Gastroesophageal sphincter (tissue), 4 donors: ENCODE data around the gene TAS2R1. TPM values are rescaled to one million over a fixed set of nuclear protein-coding genes. Genes with fewer than 3 reads are reported as not detected.
"Not testable (repeated sequence)": the region's sequence is repeated elsewhere in the genome, so short reads cannot be mapped to it uniquely, and the experiment has no call there.

ENCODE experiments used
- ATAC-seq: fragments of 150-250 bp; one replicate; pipeline ENCODE4 v1.9.1; 2016; ENCODE audit warnings: mild to moderate bottlenecking, moderate library complexity
- H3K27ac ChIP-seq, 4 donors: fragments of 200-600 bp; sonication (generic) in 3 of 4; 1 replicate in 3 of 4; 2 replicates in 1 of 4; pipeline ENCODE4 v1.5.1; 2016 to 2019
- H3K27me3 ChIP-seq: fragments of 200-600 bp; sonication (generic); one replicate; pipeline ENCODE4 v1.5.1; 2019
- H3K36me3 ChIP-seq, 2 donors: fragments of 200-600 bp; sonication (generic); one replicate each; pipeline ENCODE4 v1.5.1; 2019; ENCODE audit warnings: control low read depth in 1 of 2
- H3K4me1 ChIP-seq, 3 donors: fragments of 200-600 bp; sonication (generic); 1 replicate in 2 of 3; 2 replicates in 1 of 3; pipeline ENCODE4 v1.5.1; 2016 to 2019; ENCODE audit warnings: control low read depth in 2 of 3
- H3K4me3 ChIP-seq, 2 donors: fragments of 200-600 bp; sonication (generic); one replicate each; pipeline ENCODE4 v1.5.1; 2019; ENCODE audit warnings: mild to moderate bottlenecking in 1 of 2, moderate library complexity in 1 of 2
- H3K9me3 ChIP-seq, 3 donors: fragments of 200-600 bp; sonication (generic); one replicate each; pipeline ENCODE4 v1.5.1; 2017 to 2019; ENCODE audit warnings: control low read depth in 2 of 3
- EP300 ChIP-seq: sonication (generic); formaldehyde crosslinking; IDR thresholded peaks from one replicate; pipeline ENCODE4 v1.6.1; 2017; ENCODE audit warnings: antibody characterized with exemption, mild to moderate bottlenecking
- POLR2A ChIP-seq, 2 donors: fragments of 450-650 bp; IDR thresholded peaks; one replicate each; pipeline ENCODE4 v1.6.1; 2017; ENCODE audit warnings: antibody characterized with exemption in 2 of 2, mild to moderate bottlenecking in 2 of 2, moderate library complexity in 1 of 2
- POLR2AphosphoS5 ChIP-seq: sonication (generic); formaldehyde crosslinking; IDR thresholded peaks from one replicate; pipeline ENCODE4 v1.6.1; 2017; ENCODE audit warnings: antibody characterized with exemption
- WGBS, 2 donors: methylation state at CpG; one replicate each; pipeline ENCODE4 v1.1.5; 2018; ENCODE audit warnings: low coverage in 1 of 2; 5-methylcytosine and 5-hydroxymethylcytosine counted together
- total RNA-seq, 4 donors: library from RNA; depleted of rRNA; stranded (reverse); fragments of >200 nt; gene quantifications; one replicate each; pipeline ENCODE4 v1.1.0, GENCODE V29; 2016
- TF ChIP-seq, protein P1 (sequence below), 4 experiments: fragments of 200-600 bp in 2 of 4; fragments of 450-650 bp in 2 of 4; sonication (generic) in 1 of 4; IDR thresholded peaks; one replicate each; pipeline ENCODE4 v1.5.1; 2017 to 2019; ENCODE audit warnings: antibody characterized with exemption in 4 of 4, mild to moderate bottlenecking in 2 of 4, moderate library complexity in 2 of 4

TAS2R1 gene
- total RNA-seq, 4 donors from 2014 or later = not detected

DNA sequence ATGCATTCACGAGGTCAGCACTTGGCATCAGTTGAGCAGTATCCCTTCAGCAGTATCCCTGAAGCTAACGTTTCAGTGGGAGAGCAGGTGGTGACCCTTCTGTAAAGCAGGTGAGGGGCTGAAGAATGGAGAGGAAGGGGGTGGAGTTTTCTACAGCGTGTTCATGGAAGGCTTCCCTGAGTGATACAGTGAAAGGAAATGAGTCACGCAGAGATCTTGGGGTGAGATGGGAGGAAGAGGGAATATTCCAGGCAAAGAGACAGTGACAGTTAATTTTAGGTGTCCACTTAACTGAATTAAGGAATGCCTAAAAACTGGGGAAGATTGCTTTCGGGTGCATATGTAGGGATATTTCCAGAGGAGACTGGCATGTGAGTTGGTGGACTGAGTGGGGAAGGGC lies 25.7 kb downstream of the TAS2R1 start:
- Histone ChIP-seq H3K27me3 (no peaks in the 10 kb centered on the region), H3K4me3 (no peak overlapping the region), H3K27ac (no peak overlapping the region), H3K4me1 (no peaks in the 10 kb centered on the region), H3K9me3 (no peaks in the 10 kb centered on the region), H3K36me3 (no peaks in the 10 kb centered on the region)
- no peak for ATAC-seq
- WGBS, 2 donors = 71 to 81% methylated on average over 2 to 5 of the region's 5 CpGs
- TF ChIP-seq EP300 = no peak
- TF ChIP-seq, protein P1, sequence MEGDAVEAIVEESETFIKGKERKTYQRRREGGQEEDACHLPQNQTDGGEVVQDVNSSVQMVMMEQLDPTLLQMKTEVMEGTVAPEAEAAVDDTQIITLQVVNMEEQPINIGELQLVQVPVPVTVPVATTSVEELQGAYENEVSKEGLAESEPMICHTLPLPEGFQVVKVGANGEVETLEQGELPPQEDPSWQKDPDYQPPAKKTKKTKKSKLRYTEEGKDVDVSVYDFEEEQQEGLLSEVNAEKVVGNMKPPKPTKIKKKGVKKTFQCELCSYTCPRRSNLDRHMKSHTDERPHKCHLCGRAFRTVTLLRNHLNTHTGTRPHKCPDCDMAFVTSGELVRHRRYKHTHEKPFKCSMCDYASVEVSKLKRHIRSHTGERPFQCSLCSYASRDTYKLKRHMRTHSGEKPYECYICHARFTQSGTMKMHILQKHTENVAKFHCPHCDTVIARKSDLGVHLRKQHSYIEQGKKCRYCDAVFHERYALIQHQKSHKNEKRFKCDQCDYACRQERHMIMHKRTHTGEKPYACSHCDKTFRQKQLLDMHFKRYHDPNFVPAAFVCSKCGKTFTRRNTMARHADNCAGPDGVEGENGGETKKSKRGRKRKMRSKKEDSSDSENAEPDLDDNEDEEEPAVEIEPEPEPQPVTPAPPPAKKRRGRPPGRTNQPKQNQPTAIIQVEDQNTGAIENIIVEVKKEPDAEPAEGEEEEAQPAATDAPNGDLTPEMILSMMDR (IDR thresholded peaks at IDR 0.05) = no peak
- no peak for TF ChIP-seq POLR2AphosphoS5
- no peak for TF ChIP-seq POLR2A (IDR thresholded peaks at IDR 0.05)

DNA sequence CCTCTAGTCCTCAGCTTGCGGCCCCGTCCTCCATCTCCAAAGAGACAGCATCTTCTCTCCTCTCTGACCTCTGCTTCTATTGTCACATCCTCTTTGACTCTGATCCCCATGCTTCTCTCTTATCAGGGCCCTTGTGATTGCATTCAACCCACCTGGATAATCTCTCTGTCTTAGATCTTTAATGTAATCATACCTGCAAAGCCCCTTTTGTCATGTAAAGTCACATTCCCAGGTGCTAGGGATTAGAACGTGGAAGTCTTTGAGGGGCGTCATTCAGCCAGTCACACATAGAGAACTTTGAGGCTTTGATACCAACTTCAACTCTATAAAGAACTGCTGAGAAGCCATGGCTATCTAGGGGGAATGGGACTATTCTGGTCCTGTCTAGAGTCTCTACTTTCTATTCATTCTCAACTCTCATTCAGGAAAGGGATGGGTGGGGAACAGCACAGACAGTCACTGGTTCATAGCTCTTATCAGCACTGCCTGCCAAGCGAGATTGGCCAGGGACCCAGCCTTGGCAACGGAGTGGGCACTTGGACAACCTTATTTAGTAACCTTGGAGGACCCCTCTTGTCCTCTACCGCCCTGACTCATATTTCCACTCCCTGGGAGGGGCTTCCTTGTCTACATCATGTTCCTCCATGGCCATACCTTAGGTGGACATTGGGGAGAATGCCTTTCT lies 29.0 kb downstream of the TAS2R1 start:
- no peak for ATAC-seq
- TF ChIP-seq POLR2AphosphoS5 (no peak), POLR2A (IDR thresholded peaks at IDR 0.05) (no peak), EP300 (no peak)
- TF ChIP-seq, protein P1 (IDR thresholded peaks at IDR 0.05) = no peak
- no peaks in the 10 kb centered on the region for H3K27me3 ChIP-seq

DNA sequence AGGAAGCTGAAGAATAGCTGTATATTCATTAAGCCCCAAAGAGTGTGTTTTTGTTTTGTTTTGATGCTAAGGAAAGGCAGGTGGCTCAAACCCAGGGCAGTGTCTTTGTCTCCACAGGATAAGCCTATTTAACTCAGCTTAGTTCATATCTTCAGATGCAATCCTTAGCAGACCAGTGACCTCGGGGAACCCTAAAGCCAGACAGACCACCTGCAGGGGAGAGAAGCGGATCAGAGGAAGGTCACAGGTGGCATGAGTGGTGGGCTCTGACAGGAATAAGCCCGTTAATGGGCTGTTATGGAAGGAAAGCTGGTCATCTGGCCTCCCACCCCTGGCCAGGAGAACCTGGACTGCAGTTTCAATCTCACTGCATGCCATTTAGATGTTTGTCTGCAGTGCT lies 30.8 kb downstream of the TAS2R1 start:
- Histone ChIP-seq H3K36me3 (no peaks in the 10 kb centered on the region), H3K27ac (no peak overlapping the region), H3K27me3 (no peaks in the 10 kb centered on the region), H3K4me3 (no peak overlapping the region), H3K9me3 (no peaks in the 10 kb centered on the region), H3K4me1 (peaks cover 0 to 10% (median 0%) of the 10 kb centered on the region in 3 donors)
- no peak for TF ChIP-seq EP300
- TF ChIP-seq, protein P1 (IDR thresholded peaks at IDR 0.05) = no peak
- no peak for TF ChIP-seq POLR2A (IDR thresholded peaks at IDR 0.05)
- no peak for TF ChIP-seq POLR2AphosphoS5
- no peak for ATAC-seq
- WGBS, 2 donors = 63% methylated on average over 3 of the region's 3 CpGs; no CpG with 5 or more reads in 1 of the 2 donors

More for the DNA sequence above, 29.0 kb downstream of the TAS2R1 start:
- Histone ChIP-seq H3K27ac (no peak overlapping the region), H3K4me3 (no peak overlapping the region), H3K36me3 (no peaks in the 10 kb centered on the region), H3K4me1 (peaks cover 0 to 10% (median 0%) of the 10 kb centered on the region in 3 donors), H3K9me3 (no peaks in the 10 kb centered on the region)
- 92 to 100% methylated on average over 2 to 7 of the region's 7 CpGs for WGBS, 2 donors

DNA sequence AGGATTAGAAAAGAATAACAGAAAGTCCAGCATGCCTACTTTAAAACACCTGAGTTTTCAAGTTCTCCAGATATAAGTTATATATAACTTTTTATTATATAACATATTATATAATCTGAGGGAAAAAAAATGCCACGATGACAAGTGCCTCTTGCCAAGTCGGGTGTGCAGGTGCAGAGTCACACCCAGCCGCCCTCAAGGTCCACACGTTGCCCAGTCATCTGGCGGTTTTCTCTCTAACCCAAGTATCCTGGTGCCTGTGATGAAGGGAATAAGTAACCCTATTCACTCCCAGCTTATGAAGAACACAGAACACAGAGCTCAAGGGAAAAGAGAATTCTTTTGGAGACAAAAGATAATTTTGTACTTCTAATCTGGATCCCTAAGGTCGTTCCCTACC lies 31.8 kb downstream of the TAS2R1 start:
- H3K36me3 ChIP-seq, H3K27ac ChIP-seq, ATAC-seq, H3K4me3 ChIP-seq, H3K9me3 ChIP-seq, H3K27me3 ChIP-seq: not testable (repeated sequence)
- 78 to 82% methylated on average over 4 to 6 of the region's 6 CpGs for WGBS, 2 donors
- H3K4me1 ChIP-seq = peaks cover 0 to 10% (median 0%) of the 10 kb centered on the region in 3 donors

DNA sequence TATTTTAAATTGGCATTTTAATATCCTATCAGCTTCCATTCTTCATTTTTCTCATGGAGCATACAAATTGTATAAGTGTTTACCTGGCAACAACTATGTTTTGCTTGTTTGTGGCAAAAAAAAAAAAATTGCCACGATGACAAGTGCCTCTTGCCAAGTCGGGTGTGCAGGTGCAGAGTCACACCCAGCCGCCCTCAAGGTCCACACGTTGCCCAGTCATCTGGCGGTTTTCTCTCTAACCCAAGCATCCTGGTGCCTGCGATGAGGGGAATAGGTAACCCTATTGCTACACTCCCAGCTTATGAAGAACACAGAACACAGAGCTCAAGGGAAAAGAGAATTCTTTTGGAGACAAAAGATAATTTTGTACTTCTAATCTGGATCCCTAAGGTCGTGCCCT lies 32.8 kb downstream of the TAS2R1 start:
- not testable (repeated sequence) for H3K27ac ChIP-seq, H3K27me3 ChIP-seq, H3K36me3 ChIP-seq, H3K9me3 ChIP-seq, H3K4me3 ChIP-seq, ATAC-seq
- H3K4me1 ChIP-seq = peaks cover 0 to 10% (median 0%) of the 10 kb centered on the region in 3 donors
- WGBS, 2 donors = 83 to 87% methylated on average over 6 to 7 of the region's 7 CpGs

DNA sequence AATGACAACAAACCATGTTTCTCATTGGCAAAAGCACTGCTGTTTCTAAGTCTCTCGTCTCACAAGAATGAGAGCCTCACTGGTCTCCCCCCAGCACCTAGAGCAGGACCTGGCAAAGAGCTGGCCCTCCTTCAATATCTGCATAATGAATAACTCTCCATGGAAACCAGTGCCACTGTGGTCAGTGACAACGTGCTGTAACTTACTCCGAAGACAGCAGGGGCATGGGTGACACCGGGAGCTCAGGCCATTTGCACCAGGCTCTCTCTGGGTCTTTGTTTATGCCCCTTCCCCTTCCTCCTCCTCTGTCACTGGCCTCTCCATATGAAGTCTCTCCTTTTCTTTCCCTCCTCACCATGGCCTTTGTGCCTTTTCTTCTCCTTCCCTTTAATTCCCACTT lies 33.3 kb downstream of the TAS2R1 start:
- H3K36me3 ChIP-seq = no peaks in the 10 kb centered on the region
- no peak overlapping the region for H3K27ac ChIP-seq
- ATAC-seq = no peak
- H3K9me3 ChIP-seq = no peaks in the 10 kb centered on the region
- 22 to 30% methylated on average over 4 of the region's 4 CpGs for WGBS, 2 donors
- H3K4me1 ChIP-seq = peaks cover 0 to 10% (median 0%) of the 10 kb centered on the region in 3 donors
- H3K27me3 ChIP-seq = no peaks in the 10 kb centered on the region
- no peak for TF ChIP-seq POLR2A (IDR thresholded peaks at IDR 0.05)
- no peak for TF ChIP-seq POLR2AphosphoS5
- TF ChIP-seq, protein P1 (IDR thresholded peaks at IDR 0.05) = no peak
- no peak for TF ChIP-seq EP300
- H3K4me3 ChIP-seq = no peak overlapping the region
